KOPT-K1 (cell line): ENCODE measurements around the gene VKORC1.

Experiments used
- H3K27ac ChIP-seq: fragments of 200-600 bp; sonication (generic); 2 replicates; pipeline ENCODE4 v1.5.1; 2016; ENCODE audit warnings: antibody characterized with exemption, mild to moderate bottlenecking, low read depth, low read length; ENCODE audit not compliant: poor library complexity, severe bottlenecking
- H3K36me3 ChIP-seq: fragments of 200-600 bp; sonication (generic); 2 replicates; pipeline ENCODE4 v1.5.1; 2017; ENCODE audit warnings: antibody characterized with exemption, mild to moderate bottlenecking, low read length, moderate library complexity; ENCODE audit not compliant: insufficient read depth
- H3K9me3 ChIP-seq: fragments of 200-600 bp; sonication (generic); 2 replicates; pipeline ENCODE4 v1.5.1; 2017; ENCODE audit warnings: antibody characterized with exemption, low read length, mild to moderate bottlenecking; ENCODE audit not compliant: insufficient read depth, poor library complexity, severe bottlenecking

Gene VKORC1

DNA sequence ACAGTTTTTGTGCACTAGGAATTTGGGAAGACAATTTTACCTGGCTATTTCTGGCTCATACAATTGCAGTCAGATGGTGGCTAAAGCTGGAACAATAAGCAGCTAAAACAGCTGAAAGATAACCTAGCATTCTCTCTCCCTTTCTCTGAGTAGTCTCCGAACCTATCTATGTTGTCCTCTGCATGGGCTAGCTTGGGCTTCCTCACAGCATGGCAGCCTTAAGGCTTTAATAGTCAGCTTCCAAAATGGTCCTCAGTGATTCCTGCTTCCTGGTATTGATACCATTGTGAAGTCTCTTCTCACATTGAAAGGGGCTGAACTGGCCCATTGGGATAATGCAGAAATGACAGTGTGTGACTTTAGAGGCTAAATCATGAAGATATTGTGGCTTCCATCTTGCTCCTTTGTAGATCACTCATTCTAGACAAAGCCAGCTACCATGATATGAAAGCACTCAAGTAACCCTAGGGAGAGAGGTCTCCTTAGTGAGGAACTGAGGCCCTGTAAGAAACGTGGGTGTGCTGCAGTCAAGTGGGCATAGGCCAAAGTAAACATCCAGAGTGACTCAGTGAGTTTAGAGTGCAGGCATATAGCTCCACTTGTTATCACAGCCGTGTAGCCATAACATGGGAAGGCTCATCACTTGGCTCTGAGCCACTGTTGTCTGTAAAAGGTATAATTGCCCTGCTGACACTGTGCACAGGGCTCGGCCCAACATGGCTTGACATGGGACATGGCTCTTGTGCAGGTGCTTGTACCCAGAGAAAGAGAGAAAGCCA lies 5.5 kb upstream of the VKORC1 start:
- no peaks in the 10 kb centered on the region for H3K36me3 ChIP-seq
- H3K27ac ChIP-seq, result no peak overlapping the region
- H3K9me3 ChIP-seq, result no peaks in the 10 kb centered on the region

DNA sequence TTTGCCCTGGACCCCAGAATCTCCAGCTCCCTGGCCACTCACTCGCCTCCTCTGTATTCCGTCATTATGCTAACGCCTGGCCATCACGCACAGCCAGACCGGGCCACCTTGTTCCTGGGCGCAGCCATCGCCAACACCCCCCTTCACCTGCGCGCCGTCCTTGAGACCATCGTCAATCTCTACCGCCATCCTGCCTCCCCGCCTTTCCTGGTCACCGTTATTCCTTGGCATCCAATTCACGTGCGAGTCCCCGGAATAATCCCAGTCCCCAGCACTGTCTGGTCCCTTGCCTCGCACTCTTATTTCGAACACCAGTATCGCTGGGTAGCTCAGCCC lies 541 bp downstream of the VKORC1 start:
- Histone ChIP-seq H3K9me3 (no peaks in the 10 kb centered on the region), H3K36me3 (peaks cover 26% of the 10 kb centered on the region), H3K27ac (peak overlapping the region; percentile 77)

DNA sequence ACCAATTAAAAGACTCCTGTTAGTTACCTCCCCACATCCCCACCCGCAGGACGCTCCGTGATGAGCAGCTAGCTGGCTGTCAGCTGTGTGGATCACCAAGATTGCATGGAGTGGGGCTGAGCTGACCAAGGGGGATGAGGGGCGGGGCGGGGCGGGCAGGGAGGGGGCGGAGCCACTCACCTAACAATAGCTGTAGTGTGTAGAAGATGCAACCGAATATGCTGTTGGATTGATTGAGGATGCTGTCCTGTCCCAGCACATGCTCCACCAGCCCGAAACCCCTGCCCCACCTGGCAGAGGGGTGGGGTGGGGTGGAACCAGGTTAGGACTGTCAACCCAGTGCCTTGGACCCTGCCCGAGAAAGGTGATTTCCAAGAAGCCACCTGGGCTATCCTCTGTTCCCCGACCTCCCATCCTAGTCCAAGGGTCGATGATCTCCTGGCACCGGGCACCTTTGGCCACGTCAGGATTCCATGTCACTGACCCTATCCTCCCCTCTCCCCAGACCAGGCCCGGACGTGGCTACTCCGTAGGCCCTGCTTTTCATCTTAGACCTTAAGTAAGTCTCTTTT lies 1.4 kb downstream of the VKORC1 start:
- Histone ChIP-seq H3K36me3 (peaks cover 34% of the 10 kb centered on the region), H3K9me3 (no peaks in the 10 kb centered on the region), H3K27ac (no peak overlapping the region)

DNA sequence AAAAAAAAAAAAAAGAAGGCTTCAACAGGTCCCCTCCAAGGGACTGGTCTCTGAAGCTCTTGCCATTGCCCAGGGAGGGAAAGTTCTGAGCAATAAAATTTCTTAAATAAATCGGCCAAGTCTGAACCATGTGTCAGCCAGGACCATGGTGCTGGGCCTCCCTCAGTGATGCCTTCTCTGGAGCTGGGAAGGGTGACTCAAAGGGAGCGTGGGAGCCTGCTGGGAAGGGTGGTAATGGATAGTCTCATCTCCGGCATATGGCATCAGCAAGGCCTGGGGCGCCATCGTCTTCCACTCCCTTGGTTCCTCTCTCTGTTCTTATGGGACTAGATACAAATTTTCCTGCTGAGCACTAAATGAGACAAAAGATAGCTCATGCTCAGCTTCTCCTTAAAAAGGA lies 2.3 kb downstream of the VKORC1 start:
- Histone ChIP-seq H3K36me3 (peaks cover 43% of the 10 kb centered on the region), H3K27ac (no peak overlapping the region), H3K9me3 (no peaks in the 10 kb centered on the region)

DNA sequence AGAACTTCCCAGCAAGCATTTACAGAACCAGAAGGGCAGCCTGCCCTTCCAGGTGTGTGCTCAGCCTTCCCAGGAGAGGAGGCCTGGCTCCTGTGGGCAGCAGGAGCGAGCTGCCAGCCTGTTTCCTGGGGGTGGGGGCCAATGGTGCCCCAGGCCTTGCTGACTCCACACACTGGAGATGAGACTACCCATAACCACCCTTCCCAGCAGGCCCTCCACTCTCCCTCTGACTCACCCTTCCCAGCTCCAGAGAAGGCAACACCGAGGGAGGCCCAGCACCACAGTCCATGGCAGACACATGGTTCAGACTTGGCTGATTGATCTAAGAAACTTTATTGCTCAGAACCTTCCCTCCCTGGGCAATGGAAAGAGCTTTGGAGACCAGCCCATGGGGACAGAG lies 4.1 kb downstream of the VKORC1 start:
- Histone ChIP-seq H3K27ac (no peak overlapping the region), H3K9me3 (no peaks in the 10 kb centered on the region), H3K36me3 (peaks cover 61% of the 10 kb centered on the region)

DNA sequence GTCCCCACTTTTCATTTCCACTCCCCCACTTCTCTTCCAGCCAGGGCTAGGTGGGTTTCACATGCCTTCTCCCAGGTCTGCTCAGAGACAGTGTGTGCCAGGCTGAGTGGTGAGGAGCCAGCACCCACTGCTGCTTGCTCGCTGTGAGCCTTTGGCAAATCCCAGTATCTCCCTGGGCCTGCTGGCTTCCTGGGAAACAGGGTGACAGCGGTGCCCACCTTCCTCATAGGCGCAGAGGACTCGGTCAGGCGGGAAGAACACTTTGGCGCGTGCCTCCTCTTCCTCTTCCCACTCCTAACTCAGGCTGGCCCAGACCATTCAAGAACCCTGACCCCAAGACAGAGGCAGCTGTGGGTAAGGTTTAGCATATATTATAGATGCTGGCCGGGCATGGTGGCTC lies 5.4 kb downstream of the VKORC1 start:
- H3K9me3 ChIP-seq, result no peaks in the 10 kb centered on the region
- H3K27ac ChIP-seq, result no peak overlapping the region
- peaks cover 74% of the 10 kb centered on the region for H3K36me3 ChIP-seq

DNA sequence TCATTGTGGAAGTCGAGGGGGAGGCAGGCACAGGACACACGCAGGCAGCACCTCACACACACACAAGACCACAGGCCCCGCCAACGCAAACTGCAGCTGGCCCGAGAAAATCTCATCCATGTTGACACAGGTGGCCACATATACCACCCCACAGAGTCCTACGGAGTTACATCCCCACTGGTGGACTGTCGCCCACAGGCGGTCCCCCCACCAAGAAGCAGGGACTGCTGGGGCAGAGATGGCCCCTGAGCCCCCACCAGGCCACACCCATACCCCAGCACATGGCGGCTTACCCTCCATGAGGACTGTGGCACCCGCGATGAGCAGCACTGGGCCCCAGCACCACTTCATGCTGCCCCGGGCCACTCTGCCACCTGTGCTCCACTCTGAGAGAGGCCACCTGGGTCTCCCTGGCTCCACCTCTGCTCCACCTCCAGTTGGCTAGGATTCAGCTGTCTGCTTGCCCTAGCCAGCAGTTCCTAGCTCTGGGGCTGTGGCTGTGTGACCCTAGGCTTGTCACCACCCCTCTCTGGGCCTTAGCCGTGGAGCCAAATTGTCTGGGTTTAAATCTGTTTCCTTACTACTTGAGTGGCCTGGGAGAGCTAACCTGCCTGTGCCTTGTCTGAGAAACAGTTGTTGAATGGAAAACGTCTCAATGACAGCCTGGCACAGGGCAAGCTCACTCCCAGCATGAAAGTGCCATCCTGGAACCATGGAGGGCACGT lies 6.0 kb downstream of the VKORC1 start, which contains the start of gene PRSS53:
Gene PRSS53, minus strand, starts transcription at position 485 of the 725 bp plus-strand sequence. Its CDS starts 134 bp downstream, at position 351.
- peaks cover 78% of the 10 kb centered on the region for H3K36me3 ChIP-seq
- H3K9me3 ChIP-seq, result no peaks in the 10 kb centered on the region
- no peak within 1 kb of the TSS for H3K27ac ChIP-seq

DNA sequence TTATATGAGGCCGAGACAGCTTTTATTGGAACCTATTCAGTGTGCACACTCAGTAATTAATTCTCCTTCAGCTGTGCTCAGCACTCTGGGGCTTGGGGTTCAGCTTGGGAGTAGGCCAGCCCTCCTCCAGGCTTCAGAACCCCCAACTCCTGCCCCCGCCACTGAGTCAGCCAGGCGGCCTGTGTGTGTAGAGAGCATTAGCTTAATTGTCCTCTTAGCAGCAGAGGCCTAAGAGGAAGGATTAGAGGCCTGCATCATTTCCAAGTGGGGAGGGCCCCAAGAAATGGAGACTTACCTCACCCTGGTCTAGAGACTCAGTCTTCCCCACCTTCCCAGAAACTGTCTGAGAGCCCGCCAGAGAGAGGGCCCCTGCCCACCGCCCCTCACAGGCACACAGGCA lies 6.6 kb downstream of the VKORC1 start:
- Histone ChIP-seq H3K36me3 (peaks cover 84% of the 10 kb centered on the region), H3K9me3 (no peaks in the 10 kb centered on the region), H3K27ac (no peak overlapping the region)

DNA sequence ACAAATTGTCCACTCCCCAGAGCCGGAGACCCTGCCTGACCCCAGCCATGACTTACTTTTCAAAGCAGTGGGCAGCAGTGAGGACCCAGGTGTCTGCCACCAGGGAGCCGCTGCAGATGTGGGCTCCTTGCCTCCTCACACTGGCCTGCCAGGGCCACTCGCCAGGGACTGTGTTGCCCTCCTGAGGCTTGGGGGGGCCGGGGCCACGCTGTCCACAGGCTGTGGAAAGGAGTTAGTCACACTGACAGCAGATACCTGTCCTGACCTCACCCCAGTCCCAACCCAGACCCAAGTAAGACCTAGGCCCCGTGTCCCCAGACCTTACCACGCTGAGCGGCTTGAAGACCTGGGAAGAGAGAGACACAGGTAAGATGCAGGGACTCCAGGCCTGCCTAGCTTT lies 7.1 kb downstream of the VKORC1 start:
- no peak overlapping the region for H3K27ac ChIP-seq
- H3K36me3 ChIP-seq, result peaks cover 89% of the 10 kb centered on the region
- no peaks in the 10 kb centered on the region for H3K9me3 ChIP-seq

DNA sequence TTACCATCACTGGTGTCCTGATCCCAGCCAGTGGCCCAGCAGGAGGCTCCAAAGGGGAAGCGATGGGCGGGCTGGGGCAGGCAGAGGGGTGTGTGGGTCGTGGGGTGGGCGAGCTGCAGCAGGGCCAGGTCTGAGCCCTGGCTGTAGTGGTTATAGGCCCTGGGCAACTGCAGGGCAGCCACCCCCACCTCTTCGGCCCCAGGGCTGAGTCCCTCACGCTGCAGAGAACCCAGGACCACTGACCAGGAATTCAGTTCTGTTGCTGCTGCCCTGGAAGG lies 8.0 kb downstream of the VKORC1 start:
- Histone ChIP-seq H3K36me3 (peaks cover 95% of the 10 kb centered on the region), H3K27ac (no peak overlapping the region), H3K9me3 (no peaks in the 10 kb centered on the region)

DNA sequence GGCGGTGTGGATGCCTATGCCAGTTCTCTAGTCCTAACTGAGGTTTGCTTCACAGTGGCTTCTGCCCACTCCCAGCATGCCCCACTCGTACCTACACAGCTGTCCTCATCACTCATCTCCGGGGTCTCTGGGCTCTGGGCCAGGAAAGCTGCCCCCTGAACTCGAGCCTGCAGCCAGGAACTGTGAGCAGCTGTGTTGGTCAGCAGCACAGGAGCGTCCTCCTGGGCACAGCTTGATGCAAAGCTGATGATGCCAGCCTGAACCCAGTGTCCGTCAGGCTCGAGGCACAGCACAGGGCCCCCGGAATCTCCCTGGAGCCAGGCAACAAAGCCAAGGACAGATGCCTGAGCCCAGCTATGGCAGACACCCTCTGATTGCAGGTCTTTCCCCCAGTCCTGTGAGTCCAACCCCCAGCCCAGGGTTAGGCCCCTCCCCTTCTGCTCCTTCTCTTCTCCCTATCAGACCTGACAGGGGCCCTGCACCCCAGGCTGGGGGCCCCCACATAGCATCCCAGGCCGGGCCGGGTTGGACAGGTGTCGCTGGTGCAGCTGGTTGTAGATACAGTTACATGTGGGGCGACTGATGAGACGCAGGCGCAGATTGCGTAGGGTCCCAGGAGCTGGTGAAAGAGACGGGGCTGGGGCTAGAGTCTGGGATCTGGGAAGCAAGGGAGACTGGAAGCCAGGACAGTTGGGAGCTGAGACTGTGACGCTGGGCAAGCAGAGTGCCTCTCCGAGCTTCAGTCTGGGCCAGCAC lies 8.5 kb downstream of the VKORC1 start:
- Histone ChIP-seq H3K27ac (no peak overlapping the region), H3K36me3 (peaks cover 95% of the 10 kb centered on the region), H3K9me3 (no peaks in the 10 kb centered on the region)

DNA sequence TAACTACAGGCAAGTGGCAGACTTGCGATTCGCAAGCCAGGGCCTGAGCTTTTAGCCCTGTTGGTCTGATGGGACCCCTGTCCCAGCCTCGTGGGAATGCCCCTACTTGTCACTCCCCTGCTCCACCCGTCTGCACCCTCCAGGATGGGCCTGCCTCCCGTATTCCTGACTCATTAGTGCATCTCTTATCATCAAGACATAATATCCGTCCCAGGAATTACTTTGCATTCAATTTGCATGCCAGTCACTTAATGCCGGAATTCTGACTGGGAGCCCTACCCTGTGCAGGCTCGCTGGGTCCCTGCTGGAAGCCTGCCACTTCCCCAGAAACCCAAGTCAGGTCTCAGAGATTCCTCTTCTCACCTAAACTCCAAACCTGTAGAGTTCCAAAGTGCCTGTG lies 9.2 kb downstream of the VKORC1 start:
- H3K36me3 ChIP-seq, result peaks cover 95% of the 10 kb centered on the region
- no peak overlapping the region for H3K27ac ChIP-seq
- no peaks in the 10 kb centered on the region for H3K9me3 ChIP-seq

DNA sequence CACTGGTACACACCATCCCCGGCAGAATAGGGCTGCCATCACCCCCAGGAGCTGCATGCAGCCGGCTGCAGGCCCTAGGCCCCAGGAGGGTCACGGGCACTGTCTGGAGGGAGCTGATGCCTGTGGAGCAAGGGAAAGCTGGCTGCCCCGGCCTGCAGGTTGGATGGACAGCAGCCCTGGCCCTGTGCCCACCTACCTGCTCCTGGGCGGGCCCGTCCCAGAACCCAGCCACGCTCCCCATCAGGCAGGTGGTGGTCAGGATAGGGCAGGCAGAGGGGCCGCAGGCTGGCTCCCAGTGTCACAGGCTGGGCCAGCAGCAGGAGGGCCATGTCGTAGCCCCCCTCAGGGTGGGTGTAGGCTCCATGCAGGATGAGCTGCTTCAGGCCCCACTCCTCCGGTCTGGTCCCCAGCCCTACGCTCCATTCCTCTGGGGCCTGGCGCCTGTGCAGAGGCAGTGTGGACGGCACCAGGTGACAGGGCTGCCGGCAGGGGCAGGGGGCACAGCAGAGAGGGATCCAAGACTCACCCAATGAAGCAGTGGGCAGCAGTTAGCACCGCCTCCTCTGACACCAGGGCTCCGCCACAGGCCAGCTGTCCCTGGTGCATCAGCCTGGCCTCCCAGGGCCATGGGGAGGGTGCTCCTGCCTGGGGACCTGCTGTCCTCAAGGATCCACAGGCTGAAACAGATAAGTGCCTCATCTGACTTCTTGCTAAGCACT lies 9.9 kb downstream of the VKORC1 start:
- no peak overlapping the region for H3K27ac ChIP-seq
- H3K36me3 ChIP-seq, result peaks cover 95% of the 10 kb centered on the region
- H3K9me3 ChIP-seq, result no peaks in the 10 kb centered on the region

DNA sequence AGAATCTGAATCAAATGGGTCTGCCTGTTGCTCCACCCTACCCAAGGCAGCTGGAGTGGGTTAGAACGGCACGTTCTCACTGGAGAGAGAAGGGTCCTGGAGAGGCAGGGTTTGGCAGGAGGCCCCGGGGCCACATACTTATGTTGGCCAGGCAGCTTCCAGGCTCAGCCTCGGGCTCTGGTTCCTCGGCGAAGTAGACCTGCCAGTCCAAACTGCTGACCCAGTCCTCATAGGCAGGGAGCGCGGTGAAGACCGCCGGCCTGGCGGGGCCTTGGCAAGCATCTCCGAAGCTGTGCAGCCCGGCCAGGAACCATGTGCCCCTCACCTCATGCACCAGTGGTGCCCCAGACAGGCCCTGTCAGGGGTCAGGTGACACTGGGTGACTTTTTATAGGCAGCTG lies 10.6 kb downstream of the VKORC1 start:
- no peak overlapping the region for H3K27ac ChIP-seq
- no peaks in the 10 kb centered on the region for H3K9me3 ChIP-seq
- peaks cover 98% of the 10 kb centered on the region for H3K36me3 ChIP-seq

DNA sequence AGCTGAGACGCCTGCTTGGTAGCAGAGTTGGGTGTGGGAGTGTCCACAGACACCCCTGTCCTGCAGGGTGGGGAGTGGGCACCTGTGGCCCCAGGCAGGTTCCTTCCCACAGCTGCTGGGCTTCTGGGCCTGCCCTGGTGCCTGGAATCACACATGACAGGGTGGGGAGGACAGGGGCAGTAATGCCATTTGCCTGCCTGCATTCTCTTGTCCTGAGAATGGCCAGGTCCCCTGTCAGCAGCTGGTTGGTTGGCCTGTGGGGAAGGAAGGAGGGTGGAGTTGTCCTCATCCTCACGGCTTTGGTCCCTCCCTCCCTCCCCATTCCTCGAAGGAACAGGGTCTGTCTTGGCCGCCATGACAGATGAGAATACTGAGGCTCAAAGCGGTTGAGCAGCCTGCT lies 11.0 kb downstream of the VKORC1 start:
- Histone ChIP-seq H3K27ac (no peak overlapping the region), H3K36me3 (peaks cover 98% of the 10 kb centered on the region), H3K9me3 (no peaks in the 10 kb centered on the region)
